SW480 (cell line): ENCODE data around the gene CNKSR3.
"Not testable (repeated sequence)": the region's sequence is repeated elsewhere in the genome, so short reads cannot be mapped to it uniquely, and the experiment has no call there.

Experiments
- DNase-seq: peaks from one replicate; pipeline ENCODE4 v3.0.0-alpha.2; 2016; ENCODE audit warnings: low spot score

The CNKSR3 gene

DNA sequence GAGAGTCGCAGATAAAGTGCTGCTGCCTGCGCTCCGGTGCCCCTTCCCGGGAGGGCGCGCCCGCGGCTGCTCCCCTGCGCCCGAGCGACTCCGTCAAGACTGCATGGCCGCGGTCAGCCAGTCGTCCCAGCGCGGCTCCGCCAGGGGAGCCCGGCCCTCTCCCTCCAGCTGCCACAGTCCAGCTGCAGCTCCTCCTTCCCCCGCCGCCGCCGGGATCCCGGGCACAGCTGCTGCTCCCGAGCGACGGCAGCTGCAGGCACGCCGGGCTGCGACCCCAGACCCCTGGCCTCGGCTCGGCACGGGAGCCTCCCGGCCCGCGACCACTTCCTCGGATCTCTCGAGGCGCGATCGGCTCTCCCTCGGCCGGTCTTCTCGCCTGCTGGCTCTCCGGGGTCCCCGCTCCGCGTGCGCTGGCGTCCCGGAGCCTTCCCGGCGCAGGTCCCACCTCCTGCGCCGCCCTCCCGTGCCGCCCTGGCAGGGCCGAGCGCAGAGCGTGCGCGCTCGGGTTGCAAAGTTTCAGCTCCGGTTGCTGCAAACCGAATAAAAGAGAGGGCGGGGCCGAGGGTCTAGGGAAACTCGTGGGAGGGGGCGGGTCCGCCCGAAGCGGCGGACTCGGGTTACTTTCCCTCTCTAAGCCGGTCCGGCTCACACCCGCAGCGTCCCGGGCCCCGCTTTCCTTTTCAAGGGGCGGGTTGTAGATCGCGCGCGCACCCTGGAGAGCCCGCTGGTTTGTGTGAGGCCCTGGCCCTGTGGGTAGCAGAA, at the start of gene CNKSR3:
CNKSR3 (minus strand) TSS at position 542 of the 762 bp plus-strand sequence. CDS start 571 bp downstream, outside the sequence.
- DNase-seq = peak; percentile 82

DNA sequence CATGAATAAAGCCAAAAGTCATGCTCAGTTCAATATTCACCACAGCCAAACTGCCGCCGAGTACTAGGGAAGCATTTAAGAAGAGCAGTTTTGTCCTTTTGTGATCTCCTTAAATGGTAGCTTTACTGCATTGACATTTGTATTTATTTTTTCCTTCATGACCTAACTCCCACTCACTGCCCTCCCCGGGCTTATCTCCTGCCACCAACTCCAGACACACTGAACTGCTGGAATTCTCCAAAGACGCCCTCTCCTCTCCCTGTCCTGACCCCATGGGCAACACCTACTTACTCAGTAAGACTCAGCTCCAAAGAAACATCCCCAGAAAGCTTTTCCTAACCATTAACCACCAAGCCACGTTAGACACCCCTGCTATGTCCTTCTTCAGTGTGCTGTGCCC, 48.5 kb upstream of the CNKSR3 start:
- no peak for DNase-seq

DNA sequence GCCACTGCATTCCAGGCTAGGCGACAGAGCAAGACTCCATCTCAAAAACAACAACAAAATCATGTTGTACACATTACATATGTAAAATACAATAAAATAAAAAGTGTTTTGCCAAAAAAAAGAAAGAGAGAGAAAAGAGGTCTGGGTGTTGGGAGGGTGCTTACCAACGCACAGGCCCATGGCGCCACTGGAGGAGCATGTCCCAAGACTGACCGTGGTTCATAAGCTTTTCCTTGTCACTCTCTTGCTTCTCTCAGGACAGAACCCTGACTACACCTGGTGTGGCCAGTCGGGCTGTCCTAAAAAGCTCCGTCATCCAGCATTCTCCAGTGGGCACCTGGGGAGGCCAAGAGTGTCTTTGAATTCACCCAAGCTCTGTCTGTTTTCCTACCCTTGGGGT, 48.0 kb upstream of the CNKSR3 start:
- no peak for DNase-seq

DNA sequence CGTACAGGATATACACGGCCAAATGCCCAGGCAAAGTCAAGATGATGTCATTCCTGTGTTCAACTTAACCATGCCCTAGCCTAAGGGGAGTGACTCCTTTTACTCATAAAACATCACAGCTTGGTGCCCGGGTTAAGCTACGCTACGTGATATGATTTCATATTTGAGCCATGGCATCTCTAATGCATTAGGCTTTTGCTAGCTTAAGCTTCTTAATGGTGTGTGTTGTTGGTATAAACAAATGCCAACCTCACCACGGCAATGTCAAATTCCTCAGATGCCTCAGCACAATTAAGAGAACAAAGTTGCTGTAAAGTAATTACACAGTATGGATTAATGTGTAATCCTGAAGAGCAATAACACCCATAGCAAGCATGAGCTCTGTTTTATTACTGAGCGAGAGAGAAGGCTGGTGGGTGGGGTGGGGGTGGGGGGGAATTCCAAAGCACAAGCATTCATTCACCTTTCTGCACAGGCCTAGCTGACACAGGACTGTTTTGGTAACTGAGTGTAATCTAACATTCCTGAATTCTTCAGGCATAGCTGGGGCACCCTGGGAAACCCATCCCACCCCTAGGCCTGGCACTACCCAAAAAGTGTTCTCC, 44.7 kb upstream of the CNKSR3 start:
- peak; percentile 33 for DNase-seq

DNA sequence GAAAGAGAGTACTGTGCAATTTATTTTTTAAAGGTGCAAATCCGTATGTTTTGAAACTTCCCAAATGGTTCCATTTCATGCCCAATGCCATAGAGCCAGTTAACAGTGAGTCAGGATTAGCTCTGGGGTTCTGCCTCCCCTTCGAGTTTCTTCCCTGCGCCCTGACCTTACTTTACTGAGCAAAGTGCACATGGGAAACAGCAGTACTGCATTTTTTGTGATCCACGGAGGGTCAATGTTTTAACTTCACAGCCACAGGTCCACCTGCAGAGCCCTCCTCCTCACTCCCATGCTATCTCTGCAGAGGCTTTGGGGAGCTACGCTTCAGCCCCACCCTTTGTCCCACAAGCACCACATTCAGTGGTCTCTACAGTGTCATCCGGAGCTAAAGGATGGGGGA, 44.0 kb upstream of the CNKSR3 start:
- no peak for DNase-seq

DNA sequence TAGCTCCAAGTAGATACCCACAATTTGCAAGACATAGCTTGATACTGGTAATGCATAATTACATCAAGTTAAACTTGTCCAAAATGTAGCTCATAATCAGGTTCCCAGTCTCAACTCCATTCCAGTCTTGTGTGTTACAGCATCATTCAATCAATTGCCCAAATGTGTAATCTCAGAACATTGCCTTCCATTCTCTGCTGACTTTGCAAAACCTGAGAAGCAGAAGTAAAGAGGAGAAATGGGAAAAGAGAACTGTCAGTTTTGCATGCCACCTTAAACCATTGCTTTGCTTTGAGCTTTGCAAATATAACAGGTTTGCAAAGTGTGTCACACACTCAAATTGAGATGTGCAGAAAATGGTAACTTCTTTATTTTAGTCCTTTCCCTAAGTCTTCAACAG, 40.3 kb upstream of the CNKSR3 start:
- no peak for DNase-seq

DNA sequence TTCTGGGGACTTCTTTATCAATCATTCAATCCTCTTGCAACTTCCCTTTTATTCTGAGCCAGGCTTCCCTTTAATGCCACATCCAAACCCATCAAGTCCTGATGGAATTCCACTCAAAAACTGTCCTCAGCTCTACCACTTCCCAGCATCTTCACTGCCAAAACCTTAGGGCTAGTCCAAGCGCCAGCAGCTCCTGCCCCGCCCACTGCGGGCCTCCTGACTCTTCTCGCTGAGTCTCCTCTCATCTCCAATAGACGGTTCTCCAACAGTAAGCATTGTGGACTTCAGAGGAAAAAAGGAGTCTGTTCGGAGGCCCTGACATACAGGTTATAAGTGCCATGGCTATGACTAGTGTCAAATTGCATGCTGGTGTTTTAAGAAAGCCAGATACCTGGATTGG, 38.7 kb upstream of the CNKSR3 start:
- DNase-seq = no peak

DNA sequence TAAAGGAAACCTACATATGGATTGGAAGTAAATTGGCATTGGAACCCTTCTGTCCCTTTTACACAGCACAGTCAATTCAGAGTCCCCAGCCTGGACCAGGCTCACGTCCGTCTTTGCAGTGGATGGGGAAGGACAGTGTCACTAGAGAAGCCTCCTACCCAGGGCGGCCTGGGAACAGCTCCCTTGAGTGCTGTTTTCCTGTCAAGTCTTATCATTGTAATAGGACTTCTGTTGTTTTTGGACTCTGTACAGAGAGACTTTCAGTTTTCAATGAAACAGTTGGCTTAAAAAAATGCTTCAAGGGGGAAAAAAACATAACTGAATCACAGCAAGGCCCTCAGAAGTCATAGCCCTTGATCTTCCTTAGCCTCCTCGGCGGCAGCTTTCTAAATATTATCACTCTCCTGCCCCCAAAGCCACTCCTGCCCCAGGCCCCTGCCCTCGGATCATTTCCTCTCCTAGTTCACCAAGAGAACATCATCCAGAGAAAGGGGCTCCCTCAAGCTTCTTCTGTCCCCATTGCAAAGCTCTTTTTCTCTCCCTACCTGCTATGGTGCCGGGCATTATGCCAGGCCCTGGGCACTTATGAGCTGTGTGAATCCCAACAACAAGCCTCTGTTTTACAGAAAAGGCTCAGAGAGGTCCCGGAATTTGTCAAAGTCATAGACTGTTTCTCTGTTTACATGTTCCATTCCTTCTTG, 37.8 kb upstream of the CNKSR3 start:
- DNase-seq = no peak

DNA sequence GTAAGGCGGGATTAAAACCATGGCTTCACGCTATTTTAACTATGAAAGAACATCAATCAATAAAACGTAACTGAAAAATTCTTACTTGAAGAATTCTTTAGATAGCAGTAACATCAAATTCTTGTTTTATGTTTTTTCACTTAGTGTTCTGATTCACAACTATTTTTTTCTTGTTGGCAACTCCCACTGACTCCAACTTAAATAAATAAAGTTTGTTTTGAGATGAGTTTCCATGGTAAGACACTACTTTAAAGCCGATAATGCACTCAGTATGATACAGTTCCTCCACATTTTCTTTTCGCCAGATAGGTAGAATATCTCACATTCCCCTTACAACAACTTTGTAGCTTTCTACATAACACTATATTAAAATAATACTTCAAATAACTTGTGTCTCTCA, 33.1 kb upstream of the CNKSR3 start:
- DNase-seq = no peak

DNA sequence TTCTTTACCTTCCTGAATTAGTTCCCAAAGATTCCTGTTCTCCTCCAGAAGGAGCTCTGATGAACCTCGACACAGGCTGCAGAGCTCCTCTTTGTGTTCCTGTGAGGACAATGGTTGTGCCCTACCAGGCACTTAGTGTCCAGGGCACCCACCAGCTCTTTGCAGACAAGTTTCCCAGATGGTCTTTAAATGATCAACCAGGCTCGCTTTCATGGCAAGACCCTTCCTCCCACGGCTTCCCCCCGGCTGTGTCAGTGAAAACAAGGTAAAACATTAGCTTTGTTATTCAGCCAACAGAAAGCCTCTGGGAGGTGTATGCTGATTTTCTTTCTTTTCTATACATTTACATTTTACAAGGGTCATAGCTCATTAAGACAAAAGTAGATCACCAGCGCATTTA, 32.3 kb upstream of the CNKSR3 start:
- no peak for DNase-seq

DNA sequence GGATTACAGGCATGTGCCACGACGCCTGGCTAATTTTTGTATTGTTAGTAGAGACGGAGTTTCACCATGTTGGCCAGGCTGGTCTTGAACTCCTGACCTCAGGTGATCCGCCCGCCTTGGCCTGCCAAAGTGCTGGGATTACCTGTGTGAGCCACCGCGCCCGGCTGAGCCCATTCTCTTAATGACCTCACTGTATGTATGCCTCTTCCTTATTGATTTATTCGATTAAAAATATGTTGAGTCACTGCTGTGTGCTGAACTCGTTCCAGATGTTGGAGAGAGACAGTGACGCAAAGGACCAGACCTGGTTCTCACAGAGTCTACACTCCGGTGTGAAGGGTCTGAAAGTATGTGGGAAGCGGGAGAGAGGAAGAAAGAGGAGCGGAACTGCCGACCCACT, 31.4 kb upstream of the CNKSR3 start:
- DNase-seq = not testable (repeated sequence)

DNA sequence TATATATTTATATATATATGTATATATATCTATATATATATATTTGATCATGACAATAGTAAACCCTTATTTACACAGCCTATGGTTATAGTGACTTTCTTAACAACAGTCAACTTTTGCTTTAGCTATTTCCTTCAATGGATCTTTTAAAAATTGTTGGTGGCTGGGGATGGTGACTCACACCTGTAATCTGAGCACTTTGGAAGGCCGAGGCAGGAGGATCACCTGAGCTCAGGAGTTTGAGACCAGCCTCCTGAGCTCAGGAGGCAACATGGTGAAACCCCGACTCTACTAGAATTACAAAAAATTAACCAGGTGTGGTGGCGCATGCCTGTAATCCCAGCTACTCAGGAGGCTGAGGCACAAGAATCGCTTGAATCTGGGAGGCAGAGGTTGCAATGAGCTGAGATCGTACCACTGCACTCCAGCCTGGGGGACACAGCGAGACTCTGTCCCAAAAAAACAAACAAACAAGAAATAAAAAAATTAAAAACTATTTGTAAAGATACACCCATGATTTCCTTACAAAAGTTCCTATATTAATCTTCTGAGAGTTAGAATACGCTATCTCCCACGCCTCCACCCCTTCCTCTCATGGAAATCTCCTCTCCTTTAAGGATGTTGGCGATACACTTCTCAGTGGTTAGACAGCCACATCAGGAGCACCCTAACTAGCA, 29.2 kb upstream of the CNKSR3 start:
- no peak for DNase-seq

DNA sequence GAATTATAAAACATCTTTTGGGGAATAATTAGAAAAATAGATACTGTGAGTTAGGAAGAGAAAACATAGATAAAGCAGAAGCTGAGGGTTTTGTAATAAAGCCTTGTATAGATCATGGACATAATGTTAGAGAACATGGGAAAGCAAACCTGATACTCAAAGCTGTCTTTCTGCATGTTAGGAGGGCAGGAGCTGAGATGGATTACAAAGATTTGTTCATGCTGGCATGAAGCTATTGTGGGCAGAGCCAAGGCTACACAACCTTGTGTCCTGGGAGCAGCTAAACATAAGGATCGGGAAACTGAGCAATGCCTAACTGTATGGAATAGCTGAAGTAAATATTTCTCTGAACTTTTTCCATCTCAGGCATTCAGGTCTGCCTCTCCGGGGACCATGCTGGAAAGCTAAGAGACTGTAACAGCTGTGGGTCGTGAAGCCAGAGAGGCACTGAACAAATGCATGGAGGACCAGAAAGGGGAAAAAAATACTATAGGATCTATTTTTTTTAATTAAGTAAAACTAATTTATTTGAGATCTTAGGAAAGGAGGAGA, 28.2 kb upstream of the CNKSR3 start:
- no peak for DNase-seq

DNA sequence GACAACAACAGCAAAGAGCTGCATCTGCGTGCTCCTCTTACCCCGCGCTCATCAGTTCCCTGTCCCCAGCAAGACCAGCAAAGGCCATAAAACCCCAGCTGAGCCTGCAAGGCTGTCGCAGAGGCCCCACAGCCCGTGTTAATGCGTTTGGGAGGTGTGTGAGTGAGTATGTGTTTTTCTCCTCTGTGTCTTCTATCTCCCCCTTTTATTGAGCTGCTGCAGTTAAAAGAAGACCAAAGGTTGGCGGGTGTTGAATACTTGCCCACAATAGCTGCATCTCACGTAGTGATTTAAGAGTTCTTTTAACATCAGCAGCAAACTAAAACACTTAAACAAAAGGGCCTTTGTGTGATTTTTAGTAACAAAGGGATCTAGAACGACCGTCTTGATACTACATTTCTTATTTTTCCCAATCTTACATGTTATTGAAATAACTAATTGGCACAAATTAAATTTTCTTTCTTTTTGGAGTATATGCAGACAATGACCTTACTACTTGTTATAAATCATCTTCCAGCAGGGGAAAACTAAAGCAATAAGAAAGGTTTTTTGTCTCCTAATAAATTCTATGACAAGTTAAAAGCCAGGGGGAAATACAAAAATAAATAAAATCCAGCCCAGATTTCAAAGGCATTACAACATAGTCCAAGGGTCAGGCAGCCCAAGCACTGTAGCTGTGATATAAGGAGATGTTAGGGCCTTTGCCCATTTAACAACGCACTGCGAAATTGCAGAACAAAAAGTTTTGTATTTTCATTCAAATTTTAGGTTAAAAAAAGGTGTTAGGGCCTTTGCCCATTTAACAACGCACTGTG, 27.2 kb upstream of the CNKSR3 start:
- DNase-seq = no peak

DNA sequence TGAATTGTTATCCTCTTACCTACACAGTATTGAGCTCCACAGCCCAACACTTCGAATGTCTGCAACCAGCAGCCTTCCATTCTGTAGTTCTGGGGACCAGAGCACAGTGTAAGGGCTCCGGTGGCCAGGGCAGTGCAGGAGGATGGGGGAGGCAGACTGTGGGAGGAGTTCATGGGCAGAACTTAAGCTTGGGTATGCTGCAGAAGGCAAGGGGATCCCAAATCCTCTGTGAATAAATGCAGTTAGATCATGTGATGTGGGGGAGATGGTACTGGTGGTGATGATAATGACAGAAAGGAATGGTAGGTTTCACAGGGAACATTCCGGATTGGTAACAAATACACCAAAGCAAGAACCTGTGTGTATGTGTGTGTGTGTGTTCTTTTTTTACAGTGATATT, 26.5 kb upstream of the CNKSR3 start:
- no peak for DNase-seq

DNA sequence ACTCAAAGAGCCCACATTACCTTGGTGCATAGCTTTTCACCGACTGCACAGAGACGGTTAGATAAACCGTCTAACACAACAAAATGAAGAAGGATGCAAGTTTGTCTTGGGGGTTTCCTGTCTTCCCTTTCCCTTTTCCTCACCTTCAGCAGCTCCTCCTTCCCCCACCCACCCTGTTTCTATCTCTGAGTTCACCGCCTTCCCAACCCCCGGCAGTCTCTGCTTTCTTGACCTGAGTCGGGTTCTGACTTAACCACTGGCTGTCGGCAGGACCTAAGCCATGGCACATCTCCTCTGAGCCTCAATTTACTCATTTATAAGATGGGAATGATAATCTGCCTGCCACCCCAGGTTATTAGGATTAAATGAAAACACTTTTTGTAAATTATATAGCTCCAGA, 25.8 kb upstream of the CNKSR3 start:
- no peak for DNase-seq

DNA sequence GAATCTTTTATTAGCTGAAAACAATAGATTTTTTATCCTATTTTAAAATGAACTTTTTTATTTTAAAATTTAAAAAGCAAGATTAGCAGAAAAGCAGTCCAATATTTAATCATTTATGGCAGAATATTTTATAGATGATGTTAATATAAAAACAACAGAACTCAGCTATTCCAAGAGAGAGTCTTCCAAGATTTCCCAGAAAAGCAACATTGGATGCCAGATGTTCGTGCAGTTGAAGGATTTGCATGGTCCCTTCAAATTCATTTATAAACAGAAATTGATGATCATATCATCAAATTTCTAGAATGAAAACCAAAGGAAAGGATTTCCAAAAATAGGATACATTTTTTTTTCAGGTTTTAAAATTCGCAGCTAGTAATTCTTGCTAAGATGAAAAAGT, 25.4 kb upstream of the CNKSR3 start:
- DNase-seq = no peak

DNA sequence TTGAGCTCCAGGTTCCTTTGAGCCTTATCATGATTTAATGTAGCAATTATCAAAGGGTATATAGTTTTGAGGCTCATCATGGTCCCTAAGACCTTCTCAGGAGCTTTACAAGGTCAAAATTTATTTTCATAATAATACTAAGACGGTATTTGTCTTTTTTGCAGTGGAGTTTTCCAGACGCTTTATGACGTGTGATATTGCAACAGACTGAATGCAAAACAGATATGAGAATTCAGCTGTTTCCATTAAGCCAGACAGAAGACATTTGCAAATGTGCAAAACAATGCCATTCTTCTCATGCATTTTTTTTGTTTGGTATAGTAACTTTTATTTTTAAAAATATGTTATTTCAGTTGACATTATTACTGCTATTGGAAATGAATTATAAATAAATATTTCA, 24.7 kb upstream of the CNKSR3 start:
- no peak for DNase-seq

DNA sequence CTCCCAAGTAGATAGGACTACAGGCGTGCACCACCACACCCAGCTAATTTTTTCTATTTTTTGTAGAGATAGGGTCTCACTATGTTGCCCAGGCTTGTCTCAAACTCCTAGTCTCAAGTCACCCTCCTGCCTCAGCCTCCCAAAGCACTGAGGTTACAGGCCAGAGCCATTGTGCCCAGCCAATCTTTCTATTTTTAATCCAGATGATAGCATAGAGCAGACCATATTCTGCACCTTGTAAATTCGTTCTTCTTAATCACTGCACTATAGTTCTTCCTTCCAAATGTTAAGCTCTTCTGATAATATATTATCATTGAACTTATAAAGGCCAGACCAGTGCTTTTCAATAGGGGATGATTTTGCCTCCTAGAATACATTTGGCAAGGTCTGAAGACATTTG, 24.0 kb upstream of the CNKSR3 start:
- DNase-seq = no peak

DNA sequence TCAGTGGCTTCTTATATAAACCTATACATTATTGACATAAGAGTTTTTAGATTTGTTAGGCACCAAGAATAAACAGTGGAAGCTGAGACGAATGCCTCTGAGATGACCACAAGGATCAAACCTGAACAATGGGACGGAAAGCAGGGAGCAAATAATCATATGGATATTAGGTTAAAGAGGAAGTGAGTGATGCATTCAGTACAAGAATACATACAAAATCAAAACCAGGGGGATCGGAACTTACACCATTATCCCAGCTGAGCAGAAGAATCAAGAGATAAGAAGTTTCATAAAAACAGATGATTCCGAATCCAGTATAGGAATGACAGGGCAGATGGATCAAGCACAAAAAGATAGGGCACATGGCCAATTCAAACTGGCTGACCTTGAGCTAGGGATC, 21.9 kb upstream of the CNKSR3 start:
- DNase-seq = no peak

DNA sequence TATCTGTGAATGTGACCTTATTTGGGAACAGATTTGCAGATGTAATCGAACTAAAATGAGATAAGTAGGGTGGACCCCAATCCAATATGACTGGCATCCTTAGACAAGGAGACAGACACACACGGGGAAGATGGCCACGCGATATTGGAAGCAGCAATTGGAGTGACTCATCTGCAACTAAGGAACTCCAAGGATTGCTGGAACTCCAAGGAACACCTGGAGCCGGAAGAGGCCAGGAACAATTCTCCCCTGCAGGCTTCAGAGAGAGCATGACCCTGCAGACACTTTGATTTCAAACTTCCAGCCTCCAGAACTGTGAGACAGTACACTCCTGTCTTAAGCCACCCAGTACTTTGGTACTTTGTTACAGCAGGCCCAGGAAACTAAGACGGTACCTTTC, 19.5 kb upstream of the CNKSR3 start:
- DNase-seq = no peak
